Smooth muscle cell (in vitro differentiated cells): ENCODE measurements around the gene ART4. TPM values are rescaled to one million over a fixed set of nuclear protein-coding genes. Genes with fewer than 3 reads are reported as not detected.

ENCODE experiments used
- DNase-seq: peaks from one replicate; lab custom pipeline; 2025; ENCODE audit not compliant: unreplicated experiment; lab: John Stamatoyannopoulos, UW
- H2AFZ ChIP-seq: fragments of 200-600 bp; sonication (generic); 2 replicates; pipeline ENCODE4 v1.6.0; 2016; ENCODE audit warnings: antibody characterized with exemption, low read depth, mild to moderate bottlenecking
- H3F3A ChIP-seq: fragments of 200-600 bp; sonication (generic); 2 replicates; pipeline ENCODE4 v1.6.0; 2017; ENCODE audit warnings: antibody characterized with exemption, low read depth
- H3K27ac ChIP-seq: fragments of 200-600 bp; sonication (generic); 2 replicates; pipeline ENCODE4 v1.5.1; 2016; ENCODE audit warnings: low read depth, mild to moderate bottlenecking
- H3K27me3 ChIP-seq: fragments of 200-600 bp; sonication (generic); 2 replicates; pipeline ENCODE4 v1.6.1; 2016; ENCODE audit warnings: low read depth, mild to moderate bottlenecking
- H3K36me3 ChIP-seq: fragments of 200-600 bp; sonication (generic); 2 replicates; pipeline ENCODE4 v1.5.1; 2016; ENCODE audit warnings: low read depth
- H3K4me1 ChIP-seq: fragments of 200-600 bp; sonication (generic); 2 replicates; pipeline ENCODE4 v1.5.1; 2016; ENCODE audit warnings: low read depth
- H3K4me2 ChIP-seq: fragments of 200-600 bp; sonication (generic); 2 replicates; pipeline ENCODE4 v1.6.0; 2016; ENCODE audit warnings: mild to moderate bottlenecking
- H3K4me3 ChIP-seq: fragments of 200-600 bp; sonication (generic); 2 replicates; pipeline ENCODE4 v1.5.1; 2016; ENCODE audit warnings: mild to moderate bottlenecking
- H3K79me2 ChIP-seq: fragments of 200-600 bp; sonication (generic); 2 replicates; pipeline ENCODE4 v1.6.0; 2016; ENCODE audit warnings: low read depth, mild to moderate bottlenecking
- H3K9ac ChIP-seq: fragments of 200-600 bp; sonication (generic); 2 replicates; pipeline ENCODE4 v1.6.0; 2016; ENCODE audit warnings: low read depth
- H3K9me3 ChIP-seq: fragments of 200-600 bp; sonication (generic); replicated peaks from 2 replicates; pipeline ENCODE4 v1.5.1; 2016; ENCODE audit warnings: low read depth
- H4K20me1 ChIP-seq: fragments of 200-600 bp; sonication (generic); 2 replicates; pipeline ENCODE4 v1.6.0; 2016; ENCODE audit warnings: low read depth
- CTCF ChIP-seq: fragments of 200-600 bp; sonication (generic); IDR thresholded peaks from 2 replicates; pipeline ENCODE4 v1.5.1; 2017; ENCODE audit warnings: borderline replicate concordance, mild to moderate bottlenecking, antibody characterized with exemption; ENCODE audit not compliant: insufficient read depth, poor library complexity, severe bottlenecking
- WGBS: methylation state at CpG from one replicate; pipeline ENCODE4 v1.1.7; 2016; ENCODE audit warnings: low lambda C conversion rate; 5-methylcytosine and 5-hydroxymethylcytosine counted together
- polyA plus RNA-seq: library from polyadenylated mRNA; unstranded; fragments of >200 nt; fragmentation: Nextera tagmentation; extraction: Ambion mirVana; gene quantifications from 2 replicates; pipeline ENCODE4 v1.2.1, GENCODE V29; 2016
- total RNA-seq: library from RNA; depleted of rRNA; stranded (reverse); fragments of >200 nt; gene quantifications from 2 replicates; pipeline ENCODE4 v1.2.3, GENCODE V29; 2014

ART4 gene
- total and polyA plus RNA-seq, 2 experiments from 2014 or later = 1.7 to 9.0 TPM

- Histone ChIP-seq H3F3A (peaks cover 22% of the 10 kb centered on the region), H3K4me3 (peak overlapping the region; percentile 72), H3K27me3 (no peaks in the 10 kb centered on the region), H3K79me2 (peaks cover 30% of the 10 kb centered on the region), H3K9ac (peak overlapping the region; percentile 89), H3K4me2 (peak overlapping the region; percentile 88), H3K27ac (peak overlapping the region; percentile 93), H3K9me3 (no peaks in the 10 kb centered on the region), H2AFZ (peak overlapping the region; percentile 80), H4K20me1 (no peaks in the 10 kb centered on the region), H3K36me3 (no peaks in the 10 kb centered on the region), H3K4me1 (peaks cover 26% of the 10 kb centered on the region)
- 20% methylated on average over 1 of the region's 1 CpG for WGBS
- TF ChIP-seq CTCF = no peak
- DNase-seq = no peak
These were observed 67.7 kb downstream of the ART4 start for GRCh38 chr12:14775636-14775980.

Other genes with a start within 250 kb of the ART4 start
- gene GUCY2C, start 146.9 kb downstream of the ART4 start, total RNA-seq = not detected in 2 replicates
- 0.08 TPM in 1 of 2 replicates, not detected in the other for gene GUCY2C, start 146.9 kb downstream of the ART4 start, polyA plus RNA-seq
- gene WBP11, start 40.0 kb downstream of the ART4 start, total RNA-seq = 20.6 and 24.2 TPM in 2 replicates
- 55.7 and 56.8 TPM in 2 replicates for gene WBP11, start 40.0 kb downstream of the ART4 start, polyA plus RNA-seq
- gene C12orf60, start 39.9 kb downstream of the ART4 start, total RNA-seq = 0.63 and 1.6 TPM in 2 replicates
- gene C12orf60, start 39.9 kb downstream of the ART4 start, polyA plus RNA-seq = 1.2 and 1.3 TPM in 2 replicates
- 0.22 and 1.7 TPM in 2 replicates for gene SMCO3, start 29.3 kb downstream of the ART4 start, total RNA-seq
- 0.93 and 2.4 TPM in 2 replicates for gene SMCO3, start 29.3 kb downstream of the ART4 start, polyA plus RNA-seq
- 173 and 176 TPM in 2 replicates for gene MGP, start 42.3 kb upstream of the ART4 start, total RNA-seq
- 626 and 815 TPM in 2 replicates for gene MGP, start 42.3 kb upstream of the ART4 start, polyA plus RNA-seq
- 3.9 and 7.8 TPM in 2 replicates for gene ERP27, start 95.0 kb upstream of the ART4 start, total RNA-seq
- gene ERP27, start 95.0 kb upstream of the ART4 start, polyA plus RNA-seq = 2.7 and 12.3 TPM in 2 replicates
- 31.5 and 36.4 TPM in 2 replicates for gene ARHGDIB, start 118.1 kb upstream of the ART4 start, total RNA-seq
- 35.8 and 39.2 TPM in 2 replicates for gene ARHGDIB, start 118.1 kb upstream of the ART4 start, polyA plus RNA-seq
- gene PDE6H, start 129.5 kb upstream of the ART4 start, total RNA-seq = not detected in 2 replicates
- gene PDE6H, start 129.5 kb upstream of the ART4 start, polyA plus RNA-seq = not detected in 2 replicates